Stomach (tissue), 4 donors: ENCODE data around the gene UCHL3.

Source experiments
- CTCF ChIP-seq, 7 experiments: fragments of 450-650 bp in 4 of 7; fragments of 200-600 bp in 3 of 7; sonication (generic) in 3 of 7; IDR thresholded peaks; one replicate each; pipeline ENCODE4 v1.5.1; 2016 to 2019; ENCODE audit warnings: antibody characterized with exemption in 7 of 7, control low read depth in 2 of 7, mild to moderate bottlenecking in 1 of 7
- POLR2AphosphoS5 ChIP-seq, 3 donors: sonication (generic); formaldehyde crosslinking; IDR thresholded peaks; one replicate each; pipeline ENCODE4 v1.6.1; 2016; ENCODE audit warnings: antibody characterized with exemption in 3 of 3

GRCh38 chr13:75628801-75629200, 79.2 kb downstream of the UCHL3 start:
- TF ChIP-seq CTCF (IDR thresholded peaks at IDR 0.05) (no peak), POLR2AphosphoS5 (IDR thresholded peaks at IDR 0.05) (no peak)
